DOHH2 (cell line): ENCODE measurements around the gene CAPZA2.

Experiments
- H3F3A ChIP-seq: fragments of 200-600 bp; sonication (generic), shearing (Covaris generic); 2 replicates; pipeline ENCODE4 v1.6.0; 2016; ENCODE audit warnings: antibody characterized with exemption, mild to moderate bottlenecking; ENCODE audit not compliant: control insufficient read depth, insufficient read depth
- H3K27ac ChIP-seq: fragments of 200-600 bp; sonication (generic); 2 replicates; pipeline ENCODE4 v1.5.1; 2014; ENCODE audit warnings: low read depth, mild to moderate bottlenecking, low read length, moderate library complexity
- H3K27me3 ChIP-seq: fragments of 200-600 bp; sonication (generic); 2 replicates; pipeline ENCODE4 v1.6.1; 2014; ENCODE audit warnings: mild to moderate bottlenecking, low read length, mixed read lengths; ENCODE audit not compliant: control insufficient read depth
- H3K36me3 ChIP-seq: fragments of 200-600 bp; sonication (generic); 2 replicates; pipeline ENCODE4 v1.6.1; 2014; ENCODE audit warnings: mild to moderate bottlenecking, low read length, moderate library complexity, mixed read lengths; ENCODE audit not compliant: control insufficient read depth
- H3K4me1 ChIP-seq: fragments of 200-600 bp; sonication (generic); 2 replicates; pipeline ENCODE4 v1.6.1; 2014; ENCODE audit warnings: mild to moderate bottlenecking, low read length, mixed read lengths; ENCODE audit not compliant: control insufficient read depth
- H3K4me2 ChIP-seq: fragments of 200-600 bp; sonication (generic); 2 replicates; pipeline ENCODE4 v1.6.0; 2014; ENCODE audit warnings: mild to moderate bottlenecking, low read length, moderate library complexity
- H3K4me3 ChIP-seq: fragments of 200-600 bp; sonication (generic); 2 replicates; pipeline ENCODE4 v1.5.1; 2014; ENCODE audit warnings: mild to moderate bottlenecking, low read length, mixed read lengths
- H3K79me2 ChIP-seq: fragments of 200-600 bp; sonication (generic); 2 replicates; pipeline ENCODE4 v1.6.1; 2014; ENCODE audit warnings: mild to moderate bottlenecking, low read length, mixed read lengths; ENCODE audit not compliant: control insufficient read depth
- H3K9me2 ChIP-seq: fragments of 200-600 bp; sonication (generic); replicated peaks from 2 replicates; pipeline ENCODE4 v1.6.1; 2014; ENCODE audit warnings: mild to moderate bottlenecking, low read length, mixed read lengths; ENCODE audit not compliant: control insufficient read depth
- H3K9me3 ChIP-seq: fragments of 200-600 bp; sonication (generic); 2 replicates; pipeline ENCODE4 v1.6.1; 2014; ENCODE audit warnings: antibody characterized with exemption, low read length, mixed read lengths; ENCODE audit not compliant: control insufficient read depth, insufficient read depth
- H4K20me1 ChIP-seq: fragments of 200-600 bp; sonication (generic); 2 replicates; pipeline ENCODE4 v1.6.0; 2014; ENCODE audit warnings: low read depth, mild to moderate bottlenecking, antibody characterized with exemption, low read length, moderate library complexity; ENCODE audit not compliant: control insufficient read depth, insufficient read depth
- EZH2phosphoT487 ChIP-seq: fragments of 200-600 bp; sonication (generic); IDR thresholded peaks from 2 replicates; pipeline ENCODE4 v1.6.1; 2017; ENCODE audit warnings: borderline replicate concordance, mild to moderate bottlenecking, antibody characterized with exemption, low read length, moderate library complexity, mixed read lengths
- TF ChIP-seq, protein P1 (sequence below): fragments of 200-600 bp; sonication (generic); IDR thresholded peaks from one replicate; pipeline ENCODE4 v1.5.1; 2014; ENCODE audit warnings: antibody characterized with exemption, mild to moderate bottlenecking, low read depth, low read length; ENCODE audit not compliant: poor library complexity, severe bottlenecking

The CAPZA2 gene

DNA sequence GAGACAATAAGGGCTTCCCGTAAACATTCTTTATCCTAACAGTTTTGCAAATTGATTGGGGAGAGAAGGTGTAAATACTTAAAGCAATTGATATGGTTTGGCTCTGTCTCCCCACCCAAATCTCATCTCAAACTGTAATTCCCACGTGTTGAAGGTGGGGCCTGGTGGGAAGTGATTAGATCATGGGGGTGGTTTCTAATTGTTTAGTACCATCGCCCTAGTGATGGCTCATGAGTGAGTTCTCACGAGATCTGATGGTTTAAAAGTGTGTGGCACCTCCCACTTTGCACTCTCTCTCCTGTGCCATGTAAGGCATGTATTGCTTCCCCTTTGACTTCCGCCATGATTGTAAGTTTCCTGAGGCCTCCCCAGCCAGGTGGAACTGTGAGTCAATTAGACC lies 22.1 kb upstream of the CAPZA2 start:
- Histone ChIP-seq H3K4me3 (no peak overlapping the region), H3K79me2 (no peaks in the 10 kb centered on the region), H3K27me3 (peaks cover 39% of the 10 kb centered on the region), H3K36me3 (no peaks in the 10 kb centered on the region), H3K9me3 (0 out of 2 replicates have a peak, but pooled peaks cover 3% of the 10 kb centered on the region), H3F3A (no peaks in the 10 kb centered on the region), H3K27ac (no peak overlapping the region), H3K9me2 (no peaks in the 10 kb centered on the region), H3K4me1 (no peaks in the 10 kb centered on the region), H4K20me1 (no peaks in the 10 kb centered on the region), H3K4me2 (no peak overlapping the region)
- TF ChIP-seq, protein P1, sequence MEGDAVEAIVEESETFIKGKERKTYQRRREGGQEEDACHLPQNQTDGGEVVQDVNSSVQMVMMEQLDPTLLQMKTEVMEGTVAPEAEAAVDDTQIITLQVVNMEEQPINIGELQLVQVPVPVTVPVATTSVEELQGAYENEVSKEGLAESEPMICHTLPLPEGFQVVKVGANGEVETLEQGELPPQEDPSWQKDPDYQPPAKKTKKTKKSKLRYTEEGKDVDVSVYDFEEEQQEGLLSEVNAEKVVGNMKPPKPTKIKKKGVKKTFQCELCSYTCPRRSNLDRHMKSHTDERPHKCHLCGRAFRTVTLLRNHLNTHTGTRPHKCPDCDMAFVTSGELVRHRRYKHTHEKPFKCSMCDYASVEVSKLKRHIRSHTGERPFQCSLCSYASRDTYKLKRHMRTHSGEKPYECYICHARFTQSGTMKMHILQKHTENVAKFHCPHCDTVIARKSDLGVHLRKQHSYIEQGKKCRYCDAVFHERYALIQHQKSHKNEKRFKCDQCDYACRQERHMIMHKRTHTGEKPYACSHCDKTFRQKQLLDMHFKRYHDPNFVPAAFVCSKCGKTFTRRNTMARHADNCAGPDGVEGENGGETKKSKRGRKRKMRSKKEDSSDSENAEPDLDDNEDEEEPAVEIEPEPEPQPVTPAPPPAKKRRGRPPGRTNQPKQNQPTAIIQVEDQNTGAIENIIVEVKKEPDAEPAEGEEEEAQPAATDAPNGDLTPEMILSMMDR = no peak
- TF ChIP-seq EZH2phosphoT487 = no peak

DNA sequence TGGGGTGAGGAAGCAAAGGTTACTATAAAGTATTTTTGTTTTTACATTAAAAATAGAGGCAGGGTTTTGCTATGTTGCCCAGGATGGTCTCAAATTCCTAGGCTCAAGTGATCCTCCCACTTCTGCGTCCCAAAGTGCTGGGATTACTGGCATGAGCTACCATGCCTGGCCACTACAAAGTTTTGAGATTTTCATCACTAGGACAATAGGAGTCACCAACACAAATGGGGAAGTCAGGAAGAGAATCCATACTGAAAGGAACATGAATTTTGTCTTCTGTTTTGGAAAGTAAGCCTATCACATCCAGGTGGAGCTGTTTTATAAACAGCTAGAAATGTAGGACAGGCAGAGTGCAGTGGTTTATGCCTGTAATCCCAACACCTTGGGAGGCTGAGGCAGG lies 20.0 kb upstream of the CAPZA2 start:
- Histone ChIP-seq H3K79me2 (no peaks in the 10 kb centered on the region), H3K4me1 (no peaks in the 10 kb centered on the region), H3K9me2 (no peaks in the 10 kb centered on the region), H3K4me3 (no peak overlapping the region), H3K27ac (no peak overlapping the region), H3K4me2 (no peak overlapping the region), H3K9me3 (0 out of 2 replicates have a peak, but pooled peaks cover 3% of the 10 kb centered on the region), H3K27me3 (peaks cover 50% of the 10 kb centered on the region), H3K36me3 (no peaks in the 10 kb centered on the region), H3F3A (no peaks in the 10 kb centered on the region), H4K20me1 (no peaks in the 10 kb centered on the region)
- TF ChIP-seq, protein P1 = no peak
- no peak for TF ChIP-seq EZH2phosphoT487

DNA sequence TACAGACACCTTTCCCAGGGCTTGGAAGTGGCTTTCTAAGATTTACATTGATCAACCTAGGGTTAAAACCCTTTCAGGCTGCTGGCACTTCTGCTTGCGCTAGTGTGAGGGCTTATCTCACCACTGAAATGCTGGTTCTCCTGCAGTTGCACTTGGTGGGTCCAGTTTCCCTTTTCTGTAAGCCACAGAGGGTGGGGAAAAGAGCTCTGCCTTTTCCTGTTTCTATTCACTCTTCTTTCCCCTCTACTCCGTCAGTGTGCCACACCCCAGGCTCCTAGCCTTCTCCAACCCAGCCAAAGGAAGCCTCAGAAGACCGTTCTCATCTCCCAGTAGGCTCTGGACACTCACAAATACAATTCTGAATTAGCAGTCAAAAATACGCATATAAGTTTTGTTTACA lies 19.0 kb upstream of the CAPZA2 start:
- no peaks in the 10 kb centered on the region for H3K36me3 ChIP-seq
- H3K9me2 ChIP-seq = no peaks in the 10 kb centered on the region
- H3K27ac ChIP-seq = no peak overlapping the region
- no peak overlapping the region for H3K4me3 ChIP-seq
- no peaks in the 10 kb centered on the region for H3F3A ChIP-seq
- no peaks in the 10 kb centered on the region for H4K20me1 ChIP-seq
- TF ChIP-seq EZH2phosphoT487 = no peak
- TF ChIP-seq, protein P1 = no peak
- no peaks in the 10 kb centered on the region for H3K79me2 ChIP-seq
- H3K9me3 ChIP-seq = 0 out of 2 replicates have a peak, but pooled peaks cover 3% of the 10 kb centered on the region
- H3K4me2 ChIP-seq = no peak overlapping the region
- H3K4me1 ChIP-seq = no peaks in the 10 kb centered on the region
- peaks cover 48% of the 10 kb centered on the region for H3K27me3 ChIP-seq

DNA sequence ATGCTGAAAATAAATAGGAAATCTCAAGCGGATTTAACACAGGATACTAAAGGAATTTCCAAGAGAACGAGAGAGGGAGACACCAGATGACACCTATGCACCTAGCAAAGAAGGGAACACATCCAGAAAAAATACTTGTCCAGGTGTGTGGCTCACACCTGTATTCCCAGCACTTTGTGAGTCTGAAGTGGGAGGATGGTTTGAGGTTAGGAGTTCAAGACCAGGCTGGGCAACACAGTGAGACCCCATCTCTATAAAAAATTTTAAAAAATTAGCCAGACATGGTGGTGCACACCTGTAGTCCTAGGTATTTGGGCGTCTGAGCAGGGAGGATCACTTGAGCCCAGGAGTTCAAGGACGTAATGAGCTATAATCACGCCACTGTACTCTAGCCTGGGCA lies 11.2 kb upstream of the CAPZA2 start:
- no peaks in the 10 kb centered on the region for H3K9me3 ChIP-seq
- no peaks in the 10 kb centered on the region for H3K79me2 ChIP-seq
- no peak overlapping the region for H3K4me2 ChIP-seq
- no peak overlapping the region for H3K4me3 ChIP-seq
- no peaks in the 10 kb centered on the region for H3K9me2 ChIP-seq
- H3K4me1 ChIP-seq = no peaks in the 10 kb centered on the region
- TF ChIP-seq, protein P1 = no peak
- TF ChIP-seq EZH2phosphoT487 = no peak
- H4K20me1 ChIP-seq = no peaks in the 10 kb centered on the region
- no peak overlapping the region for H3K27ac ChIP-seq
- H3K27me3 ChIP-seq = peaks cover 21% of the 10 kb centered on the region; the same call in 1 of the 2 replicates
- H3F3A ChIP-seq = no peaks in the 10 kb centered on the region
- H3K36me3 ChIP-seq = no peaks in the 10 kb centered on the region
